HG03045 (cell line): Measurements from ENCODE around the gene XRN2.
"Not testable (repeated sequence)": the region's sequence is repeated elsewhere in the genome, so short reads cannot be mapped to it uniquely, and the experiment has no call there.

Source experiments
- ATAC-seq: cut with Tn5 transposase; IDR thresholded peaks from one replicate; pipeline ENCODE4 v1.9.1; 2021; ENCODE audit warnings: mild to moderate bottlenecking, moderate library complexity; ENCODE audit not compliant: unreplicated experiment

The XRN2 gene

DNA sequence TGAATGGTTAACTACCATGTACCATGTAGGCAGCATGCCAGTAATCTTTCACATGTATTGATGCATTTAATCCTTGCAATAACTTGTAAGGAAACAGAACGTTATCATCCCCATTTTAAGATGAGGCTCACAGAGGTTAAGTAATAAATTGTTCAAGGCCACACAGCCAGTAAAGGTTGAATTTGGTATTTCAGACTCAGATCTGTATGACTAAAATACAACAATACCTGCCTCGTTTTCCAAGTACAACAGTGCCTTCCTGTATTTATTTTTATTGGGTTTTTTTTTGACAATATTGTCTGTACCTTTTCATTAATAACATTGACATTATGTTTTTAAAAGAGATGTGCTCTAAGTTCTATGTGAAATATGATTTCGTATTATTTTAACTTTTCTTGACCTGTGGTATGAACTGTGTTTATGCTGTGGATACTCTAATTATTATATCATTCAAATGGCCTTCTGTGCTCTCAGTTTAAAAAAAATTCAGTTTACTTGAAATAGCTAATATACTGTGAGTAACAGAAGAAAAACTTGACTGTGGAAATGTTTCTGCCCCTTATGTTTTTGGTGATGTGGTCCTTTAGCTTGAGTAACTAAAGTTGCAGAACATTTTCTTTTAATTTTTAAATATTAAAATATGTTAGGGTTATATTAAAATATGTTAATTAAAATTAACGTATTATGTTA, 39.7 kb downstream of the XRN2 start:
- ATAC-seq = no peak

DNA sequence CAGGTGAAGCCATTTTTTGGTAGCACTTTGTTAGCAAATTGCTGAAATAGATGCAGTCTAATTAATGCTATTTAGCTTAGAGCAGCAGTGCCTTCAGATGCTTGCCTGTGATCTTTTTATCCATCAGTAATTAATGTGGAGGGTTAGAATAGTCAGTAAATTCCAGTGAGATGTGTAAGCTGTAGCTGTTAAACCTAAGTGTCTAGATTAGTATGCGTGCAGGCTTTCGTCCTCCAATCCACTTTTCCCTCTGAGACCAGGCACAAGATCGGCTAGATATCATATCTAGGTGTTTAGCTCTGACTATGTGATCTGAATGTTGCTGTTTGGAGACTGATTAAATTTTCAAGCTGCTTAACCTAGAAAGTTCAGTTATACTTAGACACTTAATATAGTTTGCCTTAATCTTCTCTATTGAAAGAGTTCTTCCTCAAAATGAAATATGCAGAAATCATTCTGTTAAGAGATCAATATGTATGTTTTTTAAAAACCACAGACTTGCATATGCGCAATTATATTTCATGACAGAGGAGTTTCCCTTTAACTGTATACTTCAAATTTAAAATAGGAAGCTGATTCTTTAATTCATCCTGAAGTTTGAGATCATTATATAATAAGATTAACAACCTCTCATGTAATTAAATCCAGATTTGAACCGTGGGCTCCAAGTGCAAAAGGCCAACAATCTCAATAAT, 41.2 kb downstream of the XRN2 start:
- ATAC-seq = no peak

DNA sequence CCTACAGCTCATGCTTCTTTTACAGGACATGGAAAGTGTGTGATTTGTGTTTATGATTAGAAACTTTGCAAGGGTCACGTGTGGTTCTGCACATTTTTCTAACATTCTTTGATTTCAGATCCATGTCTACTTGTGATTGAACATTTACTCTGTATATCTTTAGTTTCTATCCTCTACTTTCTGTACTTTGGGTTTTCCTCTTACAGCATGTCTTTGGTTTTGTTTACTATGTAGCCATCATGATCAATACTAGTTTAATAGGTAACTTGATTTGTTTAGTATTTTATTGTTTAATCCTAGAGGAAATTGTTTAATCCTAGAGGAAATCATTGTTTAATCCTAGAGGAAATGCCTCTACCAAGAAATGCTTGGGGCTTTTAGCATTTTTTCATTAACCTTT, 41.8 kb downstream of the XRN2 start:
- no peak for ATAC-seq

DNA sequence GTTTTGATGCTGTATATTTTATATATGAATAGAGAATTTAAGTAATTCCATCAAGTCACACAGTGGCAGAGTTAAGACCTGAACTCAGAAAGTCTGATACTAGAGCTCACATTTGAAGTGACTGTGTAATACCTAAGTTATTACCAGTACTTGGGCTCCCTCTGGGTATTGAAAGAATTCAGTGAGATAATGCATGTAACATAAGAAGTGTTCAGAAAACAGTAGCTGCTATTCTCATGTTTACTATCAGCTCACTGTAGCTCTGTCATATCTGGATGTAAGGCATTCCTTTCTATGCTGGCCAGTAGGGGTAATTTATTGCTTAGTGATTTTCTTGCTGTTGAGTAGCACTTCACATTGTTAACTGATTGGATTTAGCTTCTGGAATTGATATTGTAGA, 49.6 kb downstream of the XRN2 start:
- ATAC-seq = no peak

DNA sequence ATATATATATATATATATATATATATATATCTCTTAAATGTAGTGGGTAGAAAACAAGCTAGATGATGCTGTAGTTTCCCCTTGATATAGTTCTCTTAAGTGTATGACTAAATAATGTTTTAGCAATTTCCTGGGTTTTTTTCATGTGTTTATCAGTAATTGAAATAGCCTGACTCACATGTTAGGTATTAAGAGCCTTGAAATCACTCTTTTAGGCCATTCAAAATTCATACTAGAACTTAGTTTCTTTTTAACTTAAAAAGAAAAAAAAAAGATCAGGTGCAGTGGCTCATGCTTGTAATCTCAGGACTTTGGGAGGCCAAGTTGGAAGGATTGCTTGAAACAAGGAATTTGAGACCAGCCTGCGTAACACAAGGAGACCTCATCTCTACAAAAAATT, 50.1 kb downstream of the XRN2 start:
- no peak for ATAC-seq

DNA sequence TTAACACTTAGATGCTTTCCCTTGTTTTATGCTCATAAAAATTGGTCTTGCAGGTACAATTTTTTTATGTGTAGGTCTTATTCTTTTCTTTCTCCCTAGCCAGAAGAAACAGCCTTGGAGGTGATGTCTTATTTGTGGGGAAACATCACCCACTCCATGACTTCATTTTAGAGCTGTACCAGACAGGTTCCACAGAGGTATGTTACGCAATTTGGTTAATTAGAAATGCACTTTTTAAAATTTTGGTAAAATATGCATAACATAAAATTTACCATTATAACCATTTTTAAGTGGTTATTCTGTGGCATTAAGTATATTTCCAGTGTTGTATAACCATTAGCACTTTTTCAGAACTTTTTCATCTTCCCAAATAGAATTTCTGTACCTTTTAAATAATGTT, 52.9 kb downstream of the XRN2 start:
- ATAC-seq = no peak

DNA sequence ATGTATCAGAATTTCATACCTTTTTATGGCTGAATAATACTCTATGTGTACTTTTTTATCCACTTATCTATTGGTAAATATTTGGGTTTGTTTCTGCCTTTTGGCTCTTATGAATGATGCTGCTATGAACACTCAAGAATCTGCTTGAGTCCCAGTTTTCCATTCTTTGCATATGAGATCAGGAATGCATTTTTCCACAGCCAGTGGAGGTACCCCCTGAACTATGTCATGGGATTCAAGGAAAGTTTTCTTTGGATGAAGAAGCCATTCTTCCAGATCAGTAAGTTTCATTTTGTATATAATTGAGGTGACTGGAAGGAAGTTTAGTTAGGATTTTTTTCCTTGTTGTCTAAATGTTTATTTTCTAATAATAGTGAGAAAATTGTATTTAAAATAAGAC, 53.3 kb downstream of the XRN2 start:
- no peak for ATAC-seq

DNA sequence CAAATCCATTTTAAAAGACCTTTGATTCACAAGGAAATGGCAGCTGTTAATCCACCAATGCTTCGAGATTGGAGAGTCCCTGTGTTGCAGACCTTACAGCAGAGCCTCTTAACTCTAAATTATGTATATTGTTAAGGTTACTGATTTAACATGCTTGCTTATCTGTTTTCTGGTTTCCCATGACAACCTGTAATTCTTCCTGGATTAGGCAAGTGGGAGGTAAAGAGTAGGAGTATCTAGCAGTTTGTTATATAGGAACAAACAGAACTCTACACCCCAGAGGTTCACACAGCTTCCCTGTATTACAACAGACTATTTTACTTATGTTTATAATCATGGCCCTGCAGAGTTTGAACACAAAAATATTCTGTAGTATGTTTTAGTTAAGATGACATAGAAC, 54.7 kb downstream of the XRN2 start:
- no peak for ATAC-seq

DNA sequence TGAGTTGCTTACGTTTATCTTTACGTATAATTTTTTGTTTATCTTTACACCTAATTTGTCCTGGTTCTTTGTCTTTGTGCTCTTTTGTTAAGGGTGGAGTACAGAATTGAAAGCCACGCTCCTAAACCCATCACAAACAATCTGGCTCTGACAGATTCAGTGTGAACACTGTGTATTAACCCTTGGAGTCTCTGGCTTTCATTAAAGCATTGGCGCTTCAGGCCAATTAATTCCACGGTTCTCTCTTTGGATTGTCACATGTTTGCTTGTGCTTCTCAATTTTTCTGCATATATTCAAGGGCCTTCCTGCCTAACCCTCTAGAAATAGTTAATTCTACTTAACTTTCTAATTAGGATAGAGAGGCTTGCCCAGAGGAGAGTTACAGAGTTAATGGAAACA, 55.6 kb downstream of the XRN2 start:
- ATAC-seq = no peak

DNA sequence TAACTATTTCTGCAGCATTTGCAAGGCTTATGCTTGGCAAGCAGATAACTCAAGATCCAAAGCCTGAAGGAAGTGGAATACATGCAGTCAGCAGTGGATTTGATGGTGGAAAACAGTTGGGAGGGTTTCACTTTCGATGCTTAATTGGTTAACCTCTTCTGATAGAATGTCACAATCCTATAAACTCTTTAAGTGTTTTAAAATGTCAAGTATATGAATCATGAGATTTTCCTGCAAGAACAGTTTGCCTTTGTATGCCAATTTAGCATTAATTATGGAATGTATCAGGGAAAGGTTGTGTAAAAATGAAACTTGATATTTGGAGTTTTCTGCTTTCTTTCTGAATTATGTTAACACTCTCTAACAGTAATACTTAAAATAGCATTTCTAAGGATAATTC, 57.6 kb downstream of the XRN2 start:
- no peak for ATAC-seq

DNA sequence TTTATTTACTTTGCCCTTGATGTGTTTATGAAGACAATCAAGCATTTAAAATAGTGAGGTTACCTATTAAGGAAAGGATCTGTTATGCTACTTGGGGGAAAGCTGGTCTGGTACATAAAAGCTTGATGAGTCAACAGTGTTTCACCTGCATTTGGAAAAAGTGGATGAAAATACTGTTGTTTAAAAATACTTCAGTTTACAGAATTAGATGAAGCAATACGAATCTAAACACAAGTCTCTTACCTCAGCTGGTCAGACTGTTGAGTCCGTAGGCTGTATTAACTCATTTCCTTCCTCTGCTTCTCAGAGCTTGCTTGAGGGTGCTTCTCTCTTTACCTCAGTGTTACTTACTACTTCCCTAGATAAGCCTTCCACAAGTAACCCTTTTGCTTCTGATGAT, 58.1 kb downstream of the XRN2 start:
- no peak for ATAC-seq

DNA sequence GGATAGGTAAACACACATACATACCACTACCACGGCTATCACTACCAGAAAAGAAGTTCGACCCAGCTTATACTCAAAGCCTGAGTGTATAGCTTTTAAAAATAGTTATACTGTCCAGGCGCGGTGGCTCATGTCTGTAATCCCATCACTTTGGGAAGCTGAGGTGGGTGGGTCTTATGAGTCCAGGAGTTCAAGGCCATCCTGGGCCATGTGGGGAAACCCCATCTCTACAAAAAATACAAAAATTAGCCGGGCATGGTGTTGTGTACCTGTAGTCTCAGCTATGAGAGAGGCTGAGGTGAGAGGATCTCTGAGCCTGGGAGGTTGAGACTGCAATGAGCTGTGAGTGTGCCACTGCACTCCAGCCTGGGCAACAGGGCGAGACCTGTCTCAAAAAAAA, 61.3 kb downstream of the XRN2 start:
- no peak for ATAC-seq

DNA sequence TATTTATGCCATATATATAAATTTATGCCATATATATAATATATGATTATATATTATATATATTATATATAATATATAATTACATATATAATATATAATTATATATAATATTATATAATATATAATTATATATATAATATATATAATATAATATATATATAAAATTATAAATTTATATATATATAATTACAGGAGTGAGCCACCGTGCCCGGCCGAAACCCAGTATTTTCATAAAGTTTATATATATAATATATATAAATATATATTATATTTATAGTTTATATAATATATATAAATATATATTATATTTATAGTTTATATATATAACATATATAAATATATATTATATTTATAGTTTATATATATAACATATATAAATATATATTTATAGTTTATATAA, 62.6 kb downstream of the XRN2 start:
- ATAC-seq = no peak

DNA sequence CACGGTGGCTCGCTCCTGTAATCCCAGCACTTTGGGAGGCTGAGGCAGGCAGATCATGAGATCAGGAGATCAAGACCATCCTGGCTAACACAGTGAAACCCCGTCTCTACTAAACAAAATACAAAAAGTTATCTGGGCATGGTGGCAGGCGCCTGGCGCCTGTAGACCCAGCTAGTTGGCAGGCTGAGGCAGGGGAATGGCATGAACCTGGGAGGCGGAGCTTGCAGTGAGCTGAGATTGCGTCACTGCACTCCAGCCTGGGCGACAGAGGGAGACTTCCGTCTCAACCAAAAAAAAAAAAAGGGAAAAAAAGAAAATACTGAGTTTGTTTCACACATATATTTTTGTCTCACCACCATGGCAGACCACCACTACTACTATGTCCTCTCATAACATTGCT, 63.1 kb downstream of the XRN2 start:
- not testable (repeated sequence) for ATAC-seq

DNA sequence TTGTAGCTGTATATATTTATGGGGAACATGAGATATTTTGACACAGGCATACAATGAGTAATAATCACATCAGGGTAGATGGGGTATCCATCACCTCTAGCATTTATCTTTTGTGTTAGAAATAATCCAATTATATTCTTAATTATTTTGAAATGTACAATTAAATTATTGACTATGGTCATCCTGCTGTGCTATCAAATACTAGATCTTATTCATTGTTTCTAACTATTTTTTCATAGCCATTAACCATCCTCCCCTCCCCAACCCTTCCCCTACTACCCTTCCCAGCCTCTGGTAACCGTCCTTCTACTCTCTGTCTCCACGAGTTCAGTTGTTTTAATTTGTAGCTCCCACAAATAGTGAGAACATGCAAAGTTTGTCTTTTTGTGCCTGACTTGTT, 65.7 kb downstream of the XRN2 start:
- no peak for ATAC-seq

DNA sequence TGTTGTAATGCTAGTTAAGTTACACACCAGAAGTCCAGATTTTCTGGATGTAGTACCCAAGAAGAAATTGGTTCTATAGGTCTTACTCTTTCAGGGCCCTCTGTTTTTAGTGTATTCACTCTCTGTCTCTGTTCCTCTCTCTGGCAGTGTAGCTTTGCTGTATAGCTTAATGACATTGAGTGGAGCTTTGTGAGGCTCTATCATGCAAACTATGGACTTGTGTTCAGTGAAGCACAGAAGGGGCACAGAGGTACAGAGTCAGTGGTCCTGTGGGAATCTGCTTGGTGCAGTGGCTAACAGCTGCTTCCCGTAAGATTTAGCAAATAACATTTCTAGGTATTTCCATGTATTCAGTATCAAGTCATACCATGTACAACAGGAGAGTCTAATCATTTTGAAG, 68.1 kb downstream of the XRN2 start:
- ATAC-seq = no peak

DNA sequence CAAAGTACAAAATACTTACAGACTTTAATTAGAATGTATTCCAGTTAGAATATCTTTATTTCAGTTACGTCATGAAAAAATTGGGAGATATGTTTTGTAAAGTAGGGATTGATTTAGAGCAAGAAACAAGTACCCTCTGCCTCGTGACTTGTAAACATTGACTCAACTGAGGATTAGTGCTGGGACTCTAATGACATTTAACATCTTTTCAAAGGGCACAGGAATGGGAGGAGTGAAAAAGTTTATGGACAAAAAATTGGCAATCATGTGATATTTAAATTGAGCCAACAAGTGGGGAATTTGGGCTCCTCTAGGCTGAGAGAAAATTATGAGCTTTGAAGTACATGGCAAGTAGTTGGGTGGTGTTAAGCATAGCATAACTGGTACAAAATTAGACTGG, 68.9 kb downstream of the XRN2 start:
- no peak for ATAC-seq

DNA sequence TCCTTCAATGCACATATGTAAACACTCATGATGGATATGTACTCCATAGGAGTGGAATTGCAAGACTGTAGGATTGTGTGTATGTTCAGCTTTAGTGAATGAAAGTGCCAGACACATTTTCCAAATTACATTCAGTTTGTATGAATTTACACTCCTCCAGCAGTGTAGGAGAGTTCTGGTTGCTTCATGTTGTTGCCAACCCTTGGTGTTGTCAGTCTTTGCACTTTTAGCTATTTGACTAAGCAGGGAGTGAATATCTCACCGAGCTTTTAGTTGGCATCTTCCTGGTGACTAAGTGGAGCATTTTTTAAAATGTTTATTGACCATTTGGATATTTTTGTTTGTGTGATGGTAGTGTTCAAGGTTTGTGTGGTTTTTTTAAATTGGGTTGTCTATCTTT, 70.3 kb downstream of the XRN2 start:
- no peak for ATAC-seq

DNA sequence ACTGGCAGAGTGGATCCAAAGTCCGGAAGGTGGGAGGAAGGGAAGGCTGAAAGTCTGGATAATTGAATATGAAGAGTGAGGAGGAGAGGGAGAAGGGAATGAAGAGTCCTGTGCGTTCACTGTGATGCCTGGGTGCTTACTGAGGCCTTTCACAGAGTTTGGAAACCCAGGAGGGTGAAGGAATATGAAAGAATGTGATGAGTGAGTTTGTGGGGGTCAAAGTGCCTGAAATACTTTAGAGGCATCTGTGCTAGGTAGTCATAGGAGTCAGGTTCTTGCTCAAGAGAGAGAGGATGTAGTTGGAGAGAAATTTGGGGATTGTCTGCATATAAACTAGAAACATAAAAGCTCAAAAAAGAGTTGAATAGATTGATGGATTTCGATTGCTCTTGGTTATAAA, 73.5 kb downstream of the XRN2 start:
- no peak for ATAC-seq

DNA sequence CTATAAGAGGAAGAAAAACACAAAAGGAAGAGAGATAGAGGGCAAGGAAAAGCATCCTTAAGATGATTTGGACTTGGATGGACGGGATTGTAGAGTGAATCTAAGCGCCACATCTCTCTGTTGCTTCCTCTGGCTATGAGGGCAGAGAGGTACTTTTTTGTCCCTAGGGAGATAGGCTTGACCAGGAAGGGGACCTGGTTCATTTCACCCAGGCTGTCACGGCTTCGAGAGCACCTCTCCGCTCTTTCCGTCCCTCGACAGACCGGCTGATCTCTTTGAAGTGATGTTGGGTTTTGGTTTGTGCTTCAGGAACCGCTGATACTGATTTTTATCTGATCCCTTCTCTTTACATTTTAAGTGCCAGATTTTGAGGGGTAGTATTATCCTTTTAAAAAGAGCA, 74.6 kb downstream of the XRN2 start:
- no peak for ATAC-seq

DNA sequence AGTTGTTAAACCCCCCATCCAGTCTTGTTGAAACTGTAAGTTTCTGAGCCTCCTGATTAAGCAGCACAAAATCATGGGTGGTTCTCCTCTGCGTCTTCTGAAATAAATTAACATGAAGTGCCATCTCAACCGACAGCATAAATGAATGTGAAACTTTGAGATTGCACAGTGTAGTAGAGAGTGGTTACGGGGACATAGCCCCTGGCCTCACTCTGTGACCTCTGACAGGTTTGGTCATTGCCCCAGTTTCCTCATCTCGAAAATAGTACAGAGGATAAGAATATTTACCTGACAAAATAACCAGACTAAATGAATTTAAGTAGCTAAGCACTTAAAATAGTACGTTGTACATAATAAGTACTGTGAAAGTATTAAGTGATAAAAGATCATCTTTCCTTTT, 75.1 kb downstream of the XRN2 start:
- ATAC-seq = no peak

DNA sequence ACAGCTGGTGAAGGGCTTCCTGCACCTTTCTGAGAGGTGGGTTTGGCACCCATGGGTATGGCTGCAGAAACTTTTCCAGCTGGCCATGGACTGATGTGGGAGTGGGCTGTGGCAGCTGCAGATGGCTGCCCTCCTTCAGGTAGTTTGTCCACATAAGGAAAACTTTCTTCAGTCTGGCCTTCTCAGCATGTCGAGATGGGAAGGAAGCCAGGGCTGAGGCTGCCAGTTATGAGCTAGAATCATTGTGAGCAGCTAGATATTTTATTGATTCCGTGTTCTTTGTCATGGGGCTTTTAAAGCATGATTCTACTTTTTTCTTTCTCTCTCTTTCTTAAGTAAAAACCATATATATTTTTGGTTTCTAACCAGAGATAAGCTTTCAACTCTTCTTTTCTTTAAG, 77.6 kb downstream of the XRN2 start:
- ATAC-seq = no peak

DNA sequence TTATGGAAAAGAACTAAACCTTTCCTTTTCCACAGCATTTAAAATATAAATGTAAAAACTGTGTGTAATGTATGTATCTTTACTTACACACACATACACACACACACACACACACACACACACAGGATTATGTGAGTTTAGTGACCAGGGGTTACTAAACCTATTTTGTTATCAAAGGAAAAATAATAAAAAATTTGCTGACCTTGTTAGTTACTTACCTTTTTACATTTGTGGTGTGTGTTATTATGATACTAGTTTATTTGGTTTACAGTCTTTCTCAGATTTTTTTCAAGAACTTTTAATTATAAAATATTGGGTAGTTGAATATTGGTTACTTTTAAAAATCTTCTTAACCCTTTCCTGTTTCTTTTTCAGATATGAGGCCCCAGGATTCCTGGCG, 78.5 kb downstream of the XRN2 start:
- ATAC-seq = no peak
